Activated B cell treated with CpG ODN at 0.5 μM for 24 hours (primary cell): ENCODE measurements around the gene RORB. TPM values are rescaled to one million over a fixed set of nuclear protein-coding genes. Genes with fewer than 3 reads are reported as not detected.

ENCODE experiments used
- ATAC-seq: fragments of 200-7000 bp; cut with Tn5 transposase; one replicate; pipeline ENCODE4 v1.10.0; 2021; ENCODE audit warnings: low read depth, mild to moderate bottlenecking, moderate library complexity
- CTCF ChIA-PET: fragments of 350-600 bp; sonication (Branson Sonifier 250); formaldehyde crosslinking; loops from one replicate; lab custom pipeline; 2021; ENCODE audit warnings: antibody characterized with exemption; lab: Charles Lee
- POLR2A ChIA-PET: fragments of 350-600 bp; sonication (Branson Sonifier 250); formaldehyde crosslinking; loops from one replicate; lab custom pipeline; 2021; ENCODE audit warnings: antibody characterized with exemption; lab: Charles Lee
- DNase-seq: peaks from one replicate; pipeline ENCODE4 v3.0.0; 2022
- H3K27ac Mint-ChIP-seq: one replicate; pipeline ENCODE4 v1.8.0; 2020; ENCODE audit warnings: mixed read lengths
- H3K27me3 Mint-ChIP-seq: one replicate; pipeline ENCODE4 v1.8.0; 2021; ENCODE audit warnings: mixed read lengths
- H3K36me3 Mint-ChIP-seq: one replicate; pipeline ENCODE4 v1.8.0; 2021; ENCODE audit warnings: low read depth, mixed read lengths
- H3K4me1 Mint-ChIP-seq: one replicate; pipeline ENCODE4 v1.8.0; 2021; ENCODE audit warnings: mixed read lengths
- H3K4me3 Mint-ChIP-seq: one replicate; pipeline ENCODE4 v1.8.0; 2020; ENCODE audit warnings: mild to moderate bottlenecking, mixed read lengths
- H3K9me3 Mint-ChIP-seq: one replicate; pipeline ENCODE4 v1.8.0; 2020; ENCODE audit warnings: mixed read lengths
- CTCF ChIP-seq: fragments of 200-600 bp; IDR thresholded peaks from one replicate; pipeline ENCODE4 v1.8.0; 2022; ENCODE audit warnings: antibody characterized with exemption, mild to moderate bottlenecking
- intact Hi-C: fragments of 100-400 bp; cut with micrococcal nuclease; formaldehyde crosslinking; loops from one replicate; pipeline ENCODE4 v1.15.1; 2024
- total RNA-seq: library from RNA; stranded (reverse); gene quantifications from 2 replicates; pipeline ENCODE4 v1.2.3, GENCODE V29; 2022

The RORB gene
- total RNA-seq, 1 donor from 2014 or later = not detected

DNA sequence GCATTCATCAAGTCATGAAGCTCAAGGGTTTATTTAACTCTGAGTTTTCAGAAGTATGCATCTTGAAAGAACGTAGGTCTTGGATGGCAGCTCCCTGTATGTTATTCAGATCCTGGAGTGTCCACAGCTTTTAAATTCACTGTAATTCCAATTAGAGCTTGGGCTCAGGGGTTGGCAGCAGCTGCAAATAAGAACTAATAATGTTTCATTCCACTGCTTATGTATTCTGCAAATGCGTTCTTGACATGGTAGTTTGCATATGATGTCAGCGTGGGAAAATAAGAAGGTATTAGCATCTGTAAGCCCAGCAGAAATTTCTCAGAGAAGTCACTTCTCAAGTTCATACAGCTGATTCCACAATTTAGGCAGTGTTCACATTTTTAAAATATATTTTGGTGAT is 58.4 kb downstream of the RORB start:
- H3K4me3 Mint-ChIP-seq = no peak overlapping the region
- no peak for TF ChIP-seq CTCF
- H3K4me1 Mint-ChIP-seq = peaks cover 16% of the 10 kb centered on the region
- POLR2A ChIA-PET = no interaction called here
- CTCF ChIA-PET = no interaction called here
- no peak overlapping the region for H3K27ac Mint-ChIP-seq
- no peaks in the 10 kb centered on the region for H3K9me3 Mint-ChIP-seq
- peaks cover 3% of the 10 kb centered on the region for H3K27me3 Mint-ChIP-seq
- intact Hi-C loops = no loop called here
- no peak for ATAC-seq
- no peak for DNase-seq
- H3K36me3 Mint-ChIP-seq = no peaks in the 10 kb centered on the region

- Mint-ChIP-seq H3K27me3 (peaks cover 3% of the 10 kb centered on the region), H3K9me3 (no peaks in the 10 kb centered on the region), H3K36me3 (no peaks in the 10 kb centered on the region), H3K4me3 (no peak overlapping the region), H3K4me1 (peaks cover 16% of the 10 kb centered on the region), H3K27ac (no peak overlapping the region)
- ATAC-seq = no peak
- no peak for DNase-seq
- ChIA-PET POLR2A (no interaction called here), CTCF (interaction anchor here (1.6 kb wide), 1 partner anchor 16 kb away, joined by 3 read pairs; no protein-coding TSS in a partner anchor)
- intact Hi-C loops = no loop called here
- TF ChIP-seq CTCF = no peak
These were observed 59.5 kb downstream of the RORB start for GRCh38 chr9:74556685-74557084.

GRCh38 chr9:74557571-74557970 is 60.4 kb downstream of the RORB start:
- DNase-seq (no peak), ATAC-seq (peak; percentile 37)
- TF ChIP-seq CTCF = no peak
- intact Hi-C loops = no loop called here
- H3K4me1 Mint-ChIP-seq = peaks cover 16% of the 10 kb centered on the region
- no peaks in the 10 kb centered on the region for H3K36me3 Mint-ChIP-seq
- ChIA-PET CTCF (interaction anchor here (1.6 kb wide), 1 partner anchor 15 kb away, joined by 3 read pairs; no protein-coding TSS in a partner anchor), POLR2A (no interaction called here)
- no peak overlapping the region for H3K27ac Mint-ChIP-seq
- H3K9me3 Mint-ChIP-seq = no peaks in the 10 kb centered on the region
- H3K4me3 Mint-ChIP-seq = no peak overlapping the region
- no peaks in the 10 kb centered on the region for H3K27me3 Mint-ChIP-seq

DNA sequence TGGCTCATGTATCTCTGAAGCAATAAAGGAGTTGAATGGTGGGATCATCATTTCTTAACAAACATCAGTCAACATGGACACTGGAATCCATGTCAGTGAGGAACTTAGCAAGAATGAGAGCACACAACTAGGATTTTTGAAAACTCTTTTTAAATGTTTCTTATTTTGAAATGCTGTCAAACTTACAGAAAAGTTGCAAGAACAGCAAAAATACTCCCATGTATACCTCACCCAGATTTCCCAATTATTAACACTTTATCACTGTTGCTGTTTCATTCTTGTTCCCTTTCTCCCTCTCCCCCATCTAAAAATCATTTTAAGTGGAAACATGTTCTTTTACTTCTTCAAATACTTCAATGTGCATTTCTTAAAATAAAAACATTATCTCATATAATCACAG is 65.5 kb downstream of the RORB start:
- POLR2A ChIA-PET = no interaction called here
- TF ChIP-seq CTCF = no peak
- no peaks in the 10 kb centered on the region for H3K36me3 Mint-ChIP-seq
- DNase-seq (no peak), ATAC-seq (no peak)
- peaks cover 4% of the 10 kb centered on the region for H3K27me3 Mint-ChIP-seq
- H3K9me3 Mint-ChIP-seq = no peaks in the 10 kb centered on the region
- intact Hi-C loops = no loop called here
- H3K4me3 Mint-ChIP-seq = no peak overlapping the region
- CTCF ChIA-PET = no interaction called here
- H3K27ac Mint-ChIP-seq = no peak overlapping the region
- H3K4me1 Mint-ChIP-seq = peaks cover 7% of the 10 kb centered on the region

GRCh38 chr9:74570879-74571512 is 73.9 kb downstream of the RORB start:
- Mint-ChIP-seq H3K9me3 (no peaks in the 10 kb centered on the region), H3K4me3 (no peak overlapping the region), H3K27me3 (peaks cover 4% of the 10 kb centered on the region), H3K4me1 (no peaks in the 10 kb centered on the region), H3K36me3 (no peaks in the 10 kb centered on the region), H3K27ac (no peak overlapping the region)
- intact Hi-C loops = loop anchor here (1.0 kb wide), 1 partner anchor 1371 kb away; no protein-coding TSS in a partner anchor
- no peak for ATAC-seq
- CTCF ChIA-PET = interaction anchor here (0.9 kb wide), 1 partner anchor 1370 kb away, joined by 3 read pairs; no protein-coding TSS in a partner anchor
- peak; percentile 24 for TF ChIP-seq CTCF
- DNase-seq = no peak
- POLR2A ChIA-PET = no interaction called here
